ENCODE data around the gene ADAM12. TPM values are rescaled to one million over a fixed set of nuclear protein-coding genes. Genes with fewer than 3 reads are reported as not detected.

ADAM12 gene
- total RNA-seq, 1 experiment from 2014 or later = 16.8 TPM

DNA sequence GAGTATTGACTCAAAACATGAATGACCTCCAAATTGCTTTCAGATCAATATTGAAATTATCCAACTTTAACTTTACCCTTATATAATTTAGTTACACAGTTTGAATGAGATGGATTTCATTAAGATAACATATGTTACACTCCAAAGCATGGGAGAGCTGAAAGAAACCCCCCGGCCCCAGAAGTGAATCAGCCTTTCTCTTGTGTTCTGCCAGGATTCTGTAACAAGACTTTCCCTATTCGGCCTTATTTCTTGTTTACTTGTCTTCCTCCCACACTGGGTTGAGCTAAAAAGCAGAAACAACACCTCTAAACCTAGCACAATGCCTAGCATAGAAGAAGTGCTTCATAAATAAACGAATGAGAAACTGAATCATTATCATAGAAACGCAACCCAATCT lies 224.8 kb downstream of the ADAM12 start:
- Histone ChIP-seq H3K9me2 (ENCODE audit: insufficient read depth) (no peaks in the 10 kb centered on the region), H3K36me3 (ENCODE audit: low read depth) (no peaks in the 10 kb centered on the region), H3K79me2 (ENCODE audit: low read depth) (no peaks in the 10 kb centered on the region), H4K20me1 (ENCODE audit: insufficient read depth) (no peaks in the 10 kb centered on the region), H3K4me2 (no peak overlapping the region), H3F3A (ENCODE audit: insufficient read depth, low read depth) (no peaks in the 10 kb centered on the region), H3K27me3 (ENCODE audit: insufficient read depth, low read depth) (no peaks in the 10 kb centered on the region), H2AFZ (no peak overlapping the region), H3K4me1 (replicated peaks; ENCODE audit: insufficient read depth) (no peaks in the 10 kb centered on the region), H3K27ac (no peak overlapping the region), H3K9me3 (ENCODE audit: insufficient read depth, low read depth) (no peaks in the 10 kb centered on the region), H3K4me3 (no peak overlapping the region)
- no peak for DNase-seq
- CTCF ChIA-PET = no interaction called here
- intact Hi-C loops (cut with micrococcal nuclease; ENCODE audit: unreplicated experiment) = no loop called here
- POLR2A ChIA-PET (ENCODE audit: unreplicated experiment) = no interaction called here
- TF ChIP-seq, protein P1, sequence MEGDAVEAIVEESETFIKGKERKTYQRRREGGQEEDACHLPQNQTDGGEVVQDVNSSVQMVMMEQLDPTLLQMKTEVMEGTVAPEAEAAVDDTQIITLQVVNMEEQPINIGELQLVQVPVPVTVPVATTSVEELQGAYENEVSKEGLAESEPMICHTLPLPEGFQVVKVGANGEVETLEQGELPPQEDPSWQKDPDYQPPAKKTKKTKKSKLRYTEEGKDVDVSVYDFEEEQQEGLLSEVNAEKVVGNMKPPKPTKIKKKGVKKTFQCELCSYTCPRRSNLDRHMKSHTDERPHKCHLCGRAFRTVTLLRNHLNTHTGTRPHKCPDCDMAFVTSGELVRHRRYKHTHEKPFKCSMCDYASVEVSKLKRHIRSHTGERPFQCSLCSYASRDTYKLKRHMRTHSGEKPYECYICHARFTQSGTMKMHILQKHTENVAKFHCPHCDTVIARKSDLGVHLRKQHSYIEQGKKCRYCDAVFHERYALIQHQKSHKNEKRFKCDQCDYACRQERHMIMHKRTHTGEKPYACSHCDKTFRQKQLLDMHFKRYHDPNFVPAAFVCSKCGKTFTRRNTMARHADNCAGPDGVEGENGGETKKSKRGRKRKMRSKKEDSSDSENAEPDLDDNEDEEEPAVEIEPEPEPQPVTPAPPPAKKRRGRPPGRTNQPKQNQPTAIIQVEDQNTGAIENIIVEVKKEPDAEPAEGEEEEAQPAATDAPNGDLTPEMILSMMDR (conservative IDR thresholded peaks at IDR 0.05) = no peak
- no peak for TF ChIP-seq EZH2 (IDR thresholded peaks at IDR 0.05; ENCODE audit: low read depth)
- no TSS peak for BruUV-seq (replicated peaks)

- no peak overlapping the region for H3K4me2 ChIP-seq
- BruUV-seq (replicated peaks) = no TSS peak
- H3K9me3 ChIP-seq (ENCODE audit: insufficient read depth, low read depth) = no peaks in the 10 kb centered on the region
- DNase-seq = no peak
- no peaks in the 10 kb centered on the region for H3K27me3 ChIP-seq (ENCODE audit: insufficient read depth, low read depth)
- H3K9me2 ChIP-seq (ENCODE audit: insufficient read depth) = no peaks in the 10 kb centered on the region
- H3K27ac ChIP-seq = no peak overlapping the region
- no peaks in the 10 kb centered on the region for H4K20me1 ChIP-seq (ENCODE audit: insufficient read depth)
- no peaks in the 10 kb centered on the region for H3K4me1 ChIP-seq (replicated peaks; ENCODE audit: insufficient read depth)
- H2AFZ ChIP-seq = no peak overlapping the region
- H3K36me3 ChIP-seq (ENCODE audit: low read depth) = no peaks in the 10 kb centered on the region
- ChIA-PET POLR2A (ENCODE audit: unreplicated experiment) (no interaction called here), CTCF (no interaction called here)
- no peak overlapping the region for H3K4me3 ChIP-seq
- no peak for TF ChIP-seq EZH2 (IDR thresholded peaks at IDR 0.05; ENCODE audit: low read depth)
- TF ChIP-seq, protein P1 (conservative IDR thresholded peaks at IDR 0.05) = no peak
- intact Hi-C loops (cut with micrococcal nuclease; ENCODE audit: unreplicated experiment) = no loop called here
- H3F3A ChIP-seq (ENCODE audit: insufficient read depth, low read depth) = no peaks in the 10 kb centered on the region
- H3K79me2 ChIP-seq (ENCODE audit: low read depth) = no peaks in the 10 kb centered on the region
These were observed 226.6 kb downstream of the ADAM12 start for GRCh38 chr10:126161691-126162090.

DNA sequence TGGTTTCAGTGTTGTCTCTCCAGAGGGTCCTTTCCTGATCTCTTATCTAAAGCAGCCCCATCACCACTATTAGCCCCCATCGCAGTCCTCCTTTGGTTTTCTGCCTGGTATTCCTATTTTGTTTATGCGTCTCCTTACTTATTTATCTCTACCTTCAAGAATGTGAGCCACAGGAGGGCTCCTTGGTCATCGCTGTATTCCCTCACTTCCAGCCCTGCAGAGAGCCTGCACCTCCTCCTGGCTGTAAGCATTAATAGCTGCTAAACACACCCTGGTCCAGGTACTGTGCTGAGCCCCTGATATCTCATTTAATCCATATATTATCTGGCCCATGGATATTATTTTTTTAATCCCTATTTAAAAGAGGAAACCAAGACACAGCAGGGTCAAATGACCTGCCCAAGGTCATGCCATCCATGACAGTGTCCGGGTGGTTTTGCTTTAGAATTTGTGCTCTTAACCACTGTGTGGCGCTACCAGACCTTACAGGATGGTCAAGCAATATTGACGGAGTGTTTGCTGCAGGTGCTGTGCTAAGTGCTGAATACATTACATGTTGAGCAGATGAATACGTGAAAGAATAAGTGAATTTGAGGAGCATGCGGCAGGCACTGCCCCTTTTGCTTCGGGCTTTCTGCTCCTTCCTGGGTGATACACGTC lies 227.2 kb downstream of the ADAM12 start:
- POLR2A ChIA-PET (ENCODE audit: unreplicated experiment) = no interaction called here
- CTCF ChIA-PET = no interaction called here
- no peaks in the 10 kb centered on the region for H3K79me2 ChIP-seq (ENCODE audit: low read depth)
- H3K27me3 ChIP-seq (ENCODE audit: insufficient read depth, low read depth) = no peaks in the 10 kb centered on the region
- TF ChIP-seq, protein P1 (conservative IDR thresholded peaks at IDR 0.05) = no peak
- TF ChIP-seq EZH2 (IDR thresholded peaks at IDR 0.05; ENCODE audit: low read depth) = no peak
- H3F3A ChIP-seq (ENCODE audit: insufficient read depth, low read depth) = no peaks in the 10 kb centered on the region
- intact Hi-C loops (cut with micrococcal nuclease; ENCODE audit: unreplicated experiment) = no loop called here
- H3K4me2 ChIP-seq = no peak overlapping the region
- H3K4me3 ChIP-seq = no peak overlapping the region
- no peaks in the 10 kb centered on the region for H3K36me3 ChIP-seq (ENCODE audit: low read depth)
- H3K4me1 ChIP-seq (replicated peaks; ENCODE audit: insufficient read depth) = no peaks in the 10 kb centered on the region
- no peaks in the 10 kb centered on the region for H3K9me3 ChIP-seq (ENCODE audit: insufficient read depth, low read depth)
- no TSS peak for BruUV-seq (replicated peaks)
- H2AFZ ChIP-seq = no peak overlapping the region
- H3K27ac ChIP-seq = no peak overlapping the region
- DNase-seq = no peak
- no peaks in the 10 kb centered on the region for H4K20me1 ChIP-seq (ENCODE audit: insufficient read depth)
- no peaks in the 10 kb centered on the region for H3K9me2 ChIP-seq (ENCODE audit: insufficient read depth)
